ENCODE results near the gene PACC1. TPM values are rescaled to one million over a fixed set of nuclear protein-coding genes. Genes with fewer than 3 reads are reported as not detected.

The PACC1 gene
- total RNA-seq, 2 experiments from 2014 or later = 1.8 to 2.1 TPM

- no peak for TF ChIP-seq CTCF (IDR thresholded peaks at IDR 0.05)
- no peaks in the 10 kb centered on the region for H3K36me3 ChIP-seq (ENCODE audit: insufficient read depth, low read length)
- no peaks in the 10 kb centered on the region for H3K27me3 ChIP-seq (ENCODE audit: control insufficient read depth in 1 of 2, insufficient read depth in 2 of 2, low read length in 2 of 2)
- H3K27me3 Mint-ChIP-seq = no peaks in the 10 kb centered on the region
- no peaks in the 10 kb centered on the region for H3K36me3 Mint-ChIP-seq (ENCODE audit: low read depth)
- CTCF ChIA-PET = no interaction called here
- ATAC-seq (ENCODE audit: poor library complexity) = no peak
- H3K4me3 ChIP-seq (ENCODE audit: low read length) = no peak overlapping the region
- H3K9me3 ChIP-seq (ENCODE audit: control insufficient read depth in 1 of 2, insufficient read depth in 1 of 2, low read length in 2 of 2) = no peaks in the 10 kb centered on the region
- no peak overlapping the region for H3K4me3 Mint-ChIP-seq
- no peak for DNase-seq
- H3K27ac ChIP-seq (ENCODE audit: low read depth in 1 of 2, low read length in 2 of 2) = no peak overlapping the region
- no peaks in the 10 kb centered on the region for H3K9me3 Mint-ChIP-seq
- POLR2A ChIA-PET = no interaction called here
- intact Hi-C loops (cut with DNase I, micrococcal nuclease) = no loop called here
- peaks cover 7% of the 10 kb centered on the region for H3K4me1 Mint-ChIP-seq (ENCODE audit: low read depth)
- H3K27ac Mint-ChIP-seq = no peak overlapping the region
- H3K4me1 ChIP-seq (ENCODE audit: insufficient read depth, low read length) = no peaks in the 10 kb centered on the region
Measured at GRCh38 chr1:212461916-212462660, 47.4 kb upstream of the PACC1 start.

- Histone ChIP-seq H3K36me3 (ENCODE audit: insufficient read depth, low read length) (no peaks in the 10 kb centered on the region), H3K27ac (ENCODE audit: low read depth in 1 of 2, low read length in 2 of 2) (no peak overlapping the region), H3K9me3 (ENCODE audit: control insufficient read depth in 1 of 2, insufficient read depth in 1 of 2, low read length in 2 of 2) (no peaks in the 10 kb centered on the region), H3K4me1 (ENCODE audit: insufficient read depth, low read length) (peaks cover 5% of the 10 kb centered on the region), H3K4me3 (ENCODE audit: low read length) (no peak overlapping the region), H3K27me3 (ENCODE audit: control insufficient read depth in 1 of 2, insufficient read depth in 2 of 2, low read length in 2 of 2) (no peaks in the 10 kb centered on the region)
- Mint-ChIP-seq H3K4me1 (ENCODE audit: low read depth) (peaks cover 7% of the 10 kb centered on the region), H3K27me3 (no peaks in the 10 kb centered on the region), H3K27ac (no peak overlapping the region), H3K36me3 (ENCODE audit: low read depth) (no peaks in the 10 kb centered on the region), H3K4me3 (no peak overlapping the region), H3K9me3 (no peaks in the 10 kb centered on the region)
- no peak for TF ChIP-seq CTCF (IDR thresholded peaks at IDR 0.05)
- POLR2A ChIA-PET = no interaction called here
- DNase-seq (no peak), ATAC-seq (ENCODE audit: poor library complexity) (no peak)
- intact Hi-C loops (cut with DNase I, micrococcal nuclease) = no loop called here
- CTCF ChIA-PET = no interaction called here
Measured at GRCh38 chr1:212460376-212460775, 45.7 kb upstream of the PACC1 start.

- Histone ChIP-seq H3K27ac (ENCODE audit: low read depth in 1 of 2, low read length in 2 of 2) (no peak overlapping the region), H3K9me3 (ENCODE audit: control insufficient read depth in 1 of 2, insufficient read depth in 1 of 2, low read length in 2 of 2) (no peaks in the 10 kb centered on the region), H3K27me3 (ENCODE audit: control insufficient read depth in 1 of 2, insufficient read depth in 2 of 2, low read length in 2 of 2) (no peaks in the 10 kb centered on the region), H3K4me1 (ENCODE audit: insufficient read depth, low read length) (peaks cover 5% of the 10 kb centered on the region), H3K4me3 (ENCODE audit: low read length) (no peak overlapping the region), H3K36me3 (ENCODE audit: insufficient read depth, low read length) (no peaks in the 10 kb centered on the region)
- no peak overlapping the region for H3K4me3 Mint-ChIP-seq
- no peaks in the 10 kb centered on the region for H3K27me3 Mint-ChIP-seq
- CTCF ChIA-PET = interaction anchor here (4.7 kb wide), 1 partner anchor 388 kb away, joined by 43 read pairs; no protein-coding TSS in a partner anchor
- ATAC-seq (ENCODE audit: poor library complexity) (no peak), DNase-seq (no peak)
- no peak overlapping the region for H3K27ac Mint-ChIP-seq
- no peak for TF ChIP-seq CTCF (IDR thresholded peaks at IDR 0.05)
- POLR2A ChIA-PET = no interaction called here
- no peaks in the 10 kb centered on the region for H3K36me3 Mint-ChIP-seq (ENCODE audit: low read depth)
- H3K4me1 Mint-ChIP-seq (ENCODE audit: low read depth) = peaks cover 7% of the 10 kb centered on the region
- no peaks in the 10 kb centered on the region for H3K9me3 Mint-ChIP-seq
- intact Hi-C loops (cut with DNase I, micrococcal nuclease) = loop anchor here (5.0 kb wide), 3 partner anchors 92 to 538 kb away; no protein-coding TSS in a partner anchor
Measured at GRCh38 chr1:212459656-212460055, 45.0 kb upstream of the PACC1 start.

Data from CD4-positive, alpha-beta T cell (primary cell).